ENCODE data around the gene KLF1. TPM values are rescaled to one million over a fixed set of nuclear protein-coding genes. Genes with fewer than 3 reads are reported as not detected.

The KLF1 gene
- total and polyA plus RNA-seq, 2 of the 8 experiments (the other 6 are each of a cell fraction or from before 2014, with no cell fraction given) = 0.84 to 0.91 TPM

- CTCF ChIA-PET (ENCODE audit: partially characterized antibody) = interaction anchor here (1.1 to 5.7 kb wide), 4 partner anchors 8 to 84 kb away, joined by 3 to 89 read pairs (median 4); no protein-coding TSS in a partner anchor
Observed at GRCh38 chr19:12843999-12844732, 42.8 kb downstream of the KLF1 start.

More at GRCh38 chr19:12843999-12844732, 42.8 kb downstream of the KLF1 start:
- no peak overlapping the region for H3K4me2 ChIP-seq (ENCODE audit: insufficient read depth in 1 of 2, low read depth in 2 of 2, low read length in 2 of 2)
- no peak for DNase-seq (ENCODE audit: low read depth in 1 of 2, low spot score in 2 of 2)
- H3K36me3 ChIP-seq (ENCODE audit: control insufficient read depth in 2 of 4, insufficient read depth in 4 of 4, low read length in 3 of 4) = peaks cover 0 to 3% (median under 1%) of the 10 kb centered on the region in 4 experiments; a peak in 2 of 8 replicates
- no peak overlapping the region for H2AFZ ChIP-seq (ENCODE audit: low read length)
- H2BK120ac ChIP-seq (replicated peaks; ENCODE audit: low read depth, low read length) = no peak overlapping the region
- H4K5ac ChIP-seq (ENCODE audit: insufficient read length, low read depth, low read length) = no peak overlapping the region
- H2BK20ac ChIP-seq (ENCODE audit: low read length) = no peak overlapping the region
- H4K91ac ChIP-seq (replicated peaks; ENCODE audit: insufficient read length, low read length) = no peak overlapping the region
- H3K27ac ChIP-seq (ENCODE audit: low read depth, low read length) = no peak overlapping the region
- H3K18ac ChIP-seq (ENCODE audit: extremely low read depth, low read length) = no peak overlapping the region
- H3K4me3 ChIP-seq (ENCODE audit: extremely low read depth in 1 of 4, insufficient read depth in 2 of 4, low read depth in 3 of 4, low read length in 4 of 4) = no peak overlapping the region
- H3K23me2 ChIP-seq (ENCODE audit: low read depth, low read length) = peaks cover 8% of the 10 kb centered on the region
- no peak overlapping the region for H3K23ac ChIP-seq (ENCODE audit: insufficient read length)
- peaks cover 11% of the 10 kb centered on the region for H3K79me1 ChIP-seq (ENCODE audit: low read depth, low read length)
- no peak overlapping the region for H2BK12ac ChIP-seq (ENCODE audit: low read depth, low read length)
- no peak overlapping the region for H3K14ac ChIP-seq (ENCODE audit: insufficient read length)
- no peak overlapping the region for H3K4ac ChIP-seq (replicated peaks; ENCODE audit: insufficient read length, low read depth, low read length)
- no peak overlapping the region for H4K8ac ChIP-seq (ENCODE audit: extremely low read depth, insufficient read depth, low read length)
- H3K4me1 ChIP-seq (replicated peaks in 1 of 4; ENCODE audit: control insufficient read depth in 3 of 4, insufficient read depth in 4 of 4, low read length in 3 of 4) = peaks cover 6 to 28% (median 8%) of the 10 kb centered on the region in 4 experiments
- POLR2A ChIA-PET (ENCODE audit: partially characterized antibody) = no interaction called here
- H3K9me3 ChIP-seq (ENCODE audit: insufficient read depth in 2 of 2, low read depth in 1 of 2, low read length in 1 of 2) = no peaks in the 10 kb centered on the region
- FAIRE-seq = no peak
- H2BK5ac ChIP-seq (ENCODE audit: low read depth, low read length) = no peak overlapping the region
- H3K9ac ChIP-seq (replicated peaks in 1 of 4; ENCODE audit: extremely low read depth in 1 of 4, low read depth in 3 of 4, low read length in 3 of 4) = no peak overlapping the region
- no peak overlapping the region for H3K56ac ChIP-seq (replicated peaks; ENCODE audit: insufficient read length, low read depth, low read length)
- TF ChIP-seq TAF7 (optimal IDR thresholded peaks at IDR 0.05; ENCODE audit: borderline replicate concordance, low read depth, low read length) (no peak), SIRT6 (IDR thresholded peaks at IDR 0.05; ENCODE audit: low read length) (no peak), ATF3 (IDR thresholded peaks at IDR 0.05; ENCODE audit: insufficient read depth, low read depth, low read length) (no peak), POU5F1 (IDR thresholded peaks at IDR 0.05; ENCODE audit: low read depth, low read length) (no peak), KDM1A (IDR thresholded peaks at IDR 0.05; ENCODE audit: borderline replicate concordance, low read length) (no peak)
- peaks cover 8 to 22% of the 10 kb centered on the region in 2 experiments for H4K20me1 ChIP-seq (replicated peaks in 1 of 2; ENCODE audit: control insufficient read depth in 1 of 2, insufficient read depth in 2 of 2, low read length in 2 of 2)
- WGBS, 2 experiments (ENCODE audit: extremely low coverage in 1 of 2, insufficient coverage in 1 of 2, insufficient read length in 1 of 2, insufficient replicate concordance in 2 of 2, low coverage in 1 of 2, low lambda C conversion rate in 2 of 2, missing lambda C conversion rate in 1 of 2) = 89% methylated on average over 3 of the region's 3 CpGs; no CpG with 5 or more reads in 1 of the 2 experiments
- H2BK15ac ChIP-seq (ENCODE audit: low read length) = no peak overlapping the region
- H3K79me2 ChIP-seq (ENCODE audit: control insufficient read depth in 1 of 2, insufficient read depth in 2 of 2, low read length in 2 of 2) = peaks cover 0 to 9% of the 10 kb centered on the region in 2 experiments; a peak in 2 of 4 replicates
- H3K27me3 ChIP-seq (replicated peaks in 1 of 4; ENCODE audit: control insufficient read depth in 3 of 4, extremely low read depth in 1 of 4, insufficient read depth in 3 of 4, low read length in 3 of 4) = no peaks in the 10 kb centered on the region; a peak in 1 of 7 replicates
- no peak overlapping the region for H2AK5ac ChIP-seq (ENCODE audit: low read depth, low read length)

Data from H1 (cell line).